Ovary (tissue), 9 donors: ENCODE measurements around the gene THAP4. TPM values are rescaled to one million over a fixed set of nuclear protein-coding genes. Genes with fewer than 3 reads are reported as not detected.

Experiments
- DNase-seq, 5 donors: peaks; one replicate each; pipeline ENCODE4 v3.0.0-alpha.2; 2019 to 2020
- H3K27ac ChIP-seq, 2 donors: fragments of 200-600 bp; one replicate each; pipeline versions ENCODE4 v1.5.1 to v1.8.0; 2019 to 2022
- H3K27me3 ChIP-seq: fragments of 200-600 bp; one replicate; pipeline ENCODE4 v1.8.0; 2022
- H3K36me3 ChIP-seq: fragments of 200-600 bp; sonication (generic); one replicate; pipeline ENCODE4 v1.5.1; 2019
- H3K4me1 ChIP-seq: one replicate; pipeline ENCODE4 v1.8.1; 2013; ENCODE audit warnings: mild to moderate bottlenecking, moderate library complexity; ENCODE audit not compliant: insufficient read depth
- H3K4me3 ChIP-seq: fragments of 200-600 bp; sonication (generic); one replicate; pipeline ENCODE4 v1.5.1; 2017
- H3K9me3 ChIP-seq, 2 donors: fragments of 200-600 bp in 1 of 2; sonication (generic) in 1 of 2; one replicate each; pipeline versions ENCODE4 v1.5.1 to v1.8.1; 2013 to 2019; ENCODE audit warnings: mild to moderate bottlenecking in 1 of 2, moderate library complexity in 1 of 2
- EP300 ChIP-seq: sonication (generic); formaldehyde crosslinking; IDR thresholded peaks from one replicate; pipeline ENCODE4 v1.6.1; 2017; ENCODE audit warnings: antibody characterized with exemption
- POLR2A ChIP-seq: fragments of 450-650 bp; IDR thresholded peaks from one replicate; pipeline ENCODE4 v1.6.1; 2017; ENCODE audit warnings: antibody characterized with exemption, mild to moderate bottlenecking, moderate library complexity
- WGBS, 3 donors: extraction: QIAGEN DNeasy Blood & Tissue Kit in 1 of 3; methylation state at CpG; one replicate each; pipeline versions ENCODE4 v1.1.5 to v1.1.7; 2013 to 2017; 5-methylcytosine and 5-hydroxymethylcytosine counted together
- intact Hi-C, 4 donors: fragments of 100-400 bp; cut with DNase I; formaldehyde crosslinking; loops; one replicate each; pipeline versions ENCODE4 v1.11.0 to v1.15.1; 2022 to 2023
- polyA plus RNA-seq, 2 donors: library from polyadenylated mRNA; stranded (reverse); fragments of 200-250 nt in 1 of 2; fragments of 350-450 nt in 1 of 2; fragmentation: Illumina TruSeq in 1 of 2; extraction: RNeasy Lipid Tissue Mini Kit (QIAGEN cat#74804) in 1 of 2; gene quantifications; one replicate each; pipeline ENCODE4 v1.2.3, GENCODE V29; 2013 to 2014
- total RNA-seq, 7 donors: library from RNA; depleted of rRNA in 2 of 7; stranded (reverse); fragments of >200 nt in 2 of 7; fragmentation: NEBNext Ultra II Directional in 3 of 7; extraction: Animal tissue kit (Norgen Biotek cat#: 25700) in 3 of 7; gene quantifications; one replicate each; pipeline versions ENCODE4 v1.1.0 to v1.2.4, GENCODE V29; 2016 to 2023
- TF ChIP-seq, protein P1 (sequence below), 3 donors: fragments of 450-650 bp in 2 of 3; fragments of 200-600 bp in 1 of 3; IDR thresholded peaks; one replicate each; pipeline versions ENCODE4 v1.5.1 to v1.8.0; 2016 to 2022; ENCODE audit warnings: antibody characterized with exemption in 3 of 3, mild to moderate bottlenecking in 1 of 3
- donor health status: DM: no; HTN: no; CAD: no; lungs with moderate emphysema.
- donor health status: DM: no; HTN: no; CAD: no.
- donor health status: Bipolar disorder and iron deficiency.
- donor health status: DM: yes; HTN: yes; CAD: no.
- donor health status: DM: no; HTN: no; CAD: no.
- donor health status: DM: yes; HTN: yes; CAD: no.

THAP4 gene
- total and polyA plus RNA-seq, 9 donors, result 12.1 to 54.7 (median 40.3) TPM

DNA sequence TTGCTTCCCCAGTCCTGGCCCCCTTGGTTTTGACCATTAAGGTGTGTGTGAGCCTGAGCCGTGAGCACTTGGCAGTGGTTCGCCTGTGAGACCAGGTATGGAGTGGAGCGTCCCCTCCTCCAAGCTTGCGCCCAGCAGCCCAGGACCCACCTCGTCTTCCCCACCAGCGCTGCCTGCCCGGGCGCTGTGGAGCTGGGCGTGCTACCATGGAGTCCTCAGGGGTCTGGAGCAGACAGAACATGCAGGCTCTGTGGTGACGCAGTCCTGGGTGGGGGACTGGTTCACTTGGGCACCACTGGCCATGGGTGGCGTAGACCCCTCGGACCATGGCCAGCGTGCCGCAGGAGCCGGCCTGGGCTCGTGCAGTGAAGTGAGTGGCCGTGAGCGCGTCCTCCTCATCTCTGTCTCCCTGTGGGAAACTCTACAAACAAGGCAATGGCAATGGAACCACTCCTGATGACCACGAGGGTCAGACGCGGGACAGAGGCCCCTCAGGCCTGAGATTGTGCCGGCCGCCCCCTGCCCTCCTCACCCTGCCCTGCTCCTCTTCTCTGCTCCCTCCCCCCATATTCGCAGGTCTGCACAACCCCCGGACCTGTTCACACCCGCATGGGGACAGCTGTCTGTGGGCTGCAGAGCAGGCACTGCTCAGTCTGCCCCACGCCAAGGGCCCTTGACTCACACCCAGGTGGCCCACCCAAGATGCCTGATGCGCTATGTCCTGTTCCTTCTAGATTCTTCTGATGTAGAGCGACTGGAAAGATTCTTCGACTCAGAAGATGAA, 34.7 kb upstream of the THAP4 start:
- WGBS, 3 donors, result 90 to 91% (median 91%) methylated on average over 31 of the region's 31 CpGs
- Histone ChIP-seq H3K4me1 (no peaks in the 10 kb centered on the region), H3K4me3 (no peak overlapping the region), H3K27me3 (no peaks in the 10 kb centered on the region), H3K36me3 (no peaks in the 10 kb centered on the region), H3K27ac (no peak overlapping the region), H3K9me3 (no peaks in the 10 kb centered on the region)
- intact Hi-C loops, result no loop called here
- no peak for DNase-seq
- TF ChIP-seq POLR2A (no peak), EP300 (no peak)
- TF ChIP-seq, protein P1, sequence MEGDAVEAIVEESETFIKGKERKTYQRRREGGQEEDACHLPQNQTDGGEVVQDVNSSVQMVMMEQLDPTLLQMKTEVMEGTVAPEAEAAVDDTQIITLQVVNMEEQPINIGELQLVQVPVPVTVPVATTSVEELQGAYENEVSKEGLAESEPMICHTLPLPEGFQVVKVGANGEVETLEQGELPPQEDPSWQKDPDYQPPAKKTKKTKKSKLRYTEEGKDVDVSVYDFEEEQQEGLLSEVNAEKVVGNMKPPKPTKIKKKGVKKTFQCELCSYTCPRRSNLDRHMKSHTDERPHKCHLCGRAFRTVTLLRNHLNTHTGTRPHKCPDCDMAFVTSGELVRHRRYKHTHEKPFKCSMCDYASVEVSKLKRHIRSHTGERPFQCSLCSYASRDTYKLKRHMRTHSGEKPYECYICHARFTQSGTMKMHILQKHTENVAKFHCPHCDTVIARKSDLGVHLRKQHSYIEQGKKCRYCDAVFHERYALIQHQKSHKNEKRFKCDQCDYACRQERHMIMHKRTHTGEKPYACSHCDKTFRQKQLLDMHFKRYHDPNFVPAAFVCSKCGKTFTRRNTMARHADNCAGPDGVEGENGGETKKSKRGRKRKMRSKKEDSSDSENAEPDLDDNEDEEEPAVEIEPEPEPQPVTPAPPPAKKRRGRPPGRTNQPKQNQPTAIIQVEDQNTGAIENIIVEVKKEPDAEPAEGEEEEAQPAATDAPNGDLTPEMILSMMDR (IDR thresholded peaks at IDR 0.05), result no peak

DNA sequence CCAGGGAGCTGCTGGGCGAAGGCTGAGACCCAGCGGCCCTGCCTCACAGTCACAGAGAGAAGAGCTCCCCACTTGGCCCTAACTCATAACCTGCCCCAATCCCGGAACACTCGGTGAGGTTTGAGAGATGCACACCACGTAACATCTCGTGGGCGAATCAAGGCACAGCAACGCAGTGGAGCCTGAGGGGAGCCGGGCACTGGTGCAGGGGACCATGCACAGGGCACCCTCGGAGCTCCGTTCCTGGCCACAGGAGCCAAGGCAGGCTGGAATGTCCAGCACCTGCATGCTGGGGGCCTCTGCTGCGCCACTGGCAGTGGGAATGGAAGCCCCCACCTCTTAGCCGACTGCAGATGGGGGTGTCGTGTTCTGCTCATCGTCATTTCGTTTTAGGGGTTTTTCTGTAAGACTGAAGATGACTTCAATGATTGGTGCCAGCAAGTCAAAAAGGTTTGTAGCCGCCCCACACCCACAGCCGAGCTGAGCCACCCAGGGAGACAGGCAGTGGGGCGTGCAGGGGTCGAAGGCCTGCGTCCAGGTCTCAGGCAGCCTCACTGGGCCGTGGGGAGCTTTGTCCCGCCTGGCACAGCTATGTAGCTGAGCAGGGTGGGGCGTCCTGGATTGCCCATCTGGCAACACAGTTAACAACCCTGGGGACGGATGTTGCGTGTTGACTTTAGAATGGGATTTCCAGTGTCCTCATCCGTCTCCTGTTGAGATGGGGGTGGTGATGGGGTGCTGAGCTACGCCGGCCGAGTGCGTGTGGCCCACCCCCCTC, 33.6 kb upstream of the THAP4 start:
- Histone ChIP-seq H3K9me3 (no peaks in the 10 kb centered on the region), H3K4me1 (no peaks in the 10 kb centered on the region), H3K27ac (no peak overlapping the region), H3K4me3 (no peak overlapping the region), H3K36me3 (no peaks in the 10 kb centered on the region), H3K27me3 (no peaks in the 10 kb centered on the region)
- WGBS, 3 donors, result 87 to 89% (median 88%) methylated on average over 31 of the region's 31 CpGs
- intact Hi-C loops, result no loop called here
- no peak for DNase-seq
- TF ChIP-seq, protein P1 (IDR thresholded peaks at IDR 0.05), result no peak
- TF ChIP-seq EP300 (no peak), POLR2A (no peak)

DNA sequence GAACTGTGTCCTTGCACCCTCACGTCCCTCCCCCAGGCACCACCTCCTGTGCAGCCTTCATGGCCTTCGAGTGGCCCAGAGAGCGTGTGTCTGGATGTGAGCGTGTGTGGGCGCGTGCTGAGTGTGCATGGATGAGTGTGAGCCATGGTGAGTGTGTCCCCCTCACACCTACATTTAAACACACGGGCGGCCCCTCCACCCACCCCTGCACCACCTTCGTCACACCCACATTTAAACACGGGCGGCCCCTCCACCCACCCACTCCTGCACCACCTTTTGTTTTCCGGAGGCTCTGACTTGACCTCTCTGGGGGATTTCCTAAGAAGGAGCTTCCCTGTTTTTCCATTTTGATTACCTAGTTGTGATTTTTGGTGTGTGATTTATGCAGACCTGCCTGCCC, 31.9 kb upstream of the THAP4 start:
- TF ChIP-seq EP300 (no peak), POLR2A (no peak)
- DNase-seq, result no peak
- H3K9me3 ChIP-seq, result no peaks in the 10 kb centered on the region
- H3K27ac ChIP-seq, result no peak overlapping the region
- intact Hi-C loops, result no loop called here
- 86 to 89% (median 86%) methylated on average over 12 of the region's 12 CpGs for WGBS, 3 donors
- no peak overlapping the region for H3K4me3 ChIP-seq
- no peaks in the 10 kb centered on the region for H3K27me3 ChIP-seq
- no peaks in the 10 kb centered on the region for H3K4me1 ChIP-seq
- H3K36me3 ChIP-seq, result no peaks in the 10 kb centered on the region

DNA sequence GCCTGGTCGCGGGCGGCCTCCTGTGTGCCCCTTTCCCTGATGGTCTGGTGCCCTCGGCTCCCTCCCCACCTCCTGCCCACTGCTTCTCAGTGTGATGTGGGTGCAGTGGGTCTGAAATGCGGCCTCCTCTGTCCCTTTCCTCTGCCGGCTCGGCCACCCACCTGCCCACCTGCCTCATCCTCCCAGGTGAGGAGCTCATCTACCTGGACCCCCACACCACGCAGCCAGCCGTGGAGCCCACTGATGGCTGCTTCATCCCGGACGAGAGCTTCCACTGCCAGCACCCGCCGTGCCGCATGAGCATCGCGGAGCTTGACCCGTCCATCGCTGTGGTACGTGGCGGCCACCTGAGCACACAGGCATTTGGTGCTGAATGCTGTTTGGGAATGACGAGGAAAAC, 31.4 kb upstream of the THAP4 start:
- Histone ChIP-seq H3K36me3 (no peaks in the 10 kb centered on the region), H3K27ac (no peak overlapping the region), H3K9me3 (no peaks in the 10 kb centered on the region), H3K27me3 (no peaks in the 10 kb centered on the region), H3K4me1 (no peaks in the 10 kb centered on the region), H3K4me3 (no peak overlapping the region)
- intact Hi-C loops, result no loop called here
- TF ChIP-seq, protein P1 (IDR thresholded peaks at IDR 0.05), result no peak
- no peak for TF ChIP-seq EP300
- no peak for TF ChIP-seq POLR2A
- 93 to 95% (median 93%) methylated on average over 21 of the region's 21 CpGs for WGBS, 3 donors
- no peak for DNase-seq
